Type B pancreatic cell (in vitro differentiated cells): ENCODE results near the gene MYL4. TPM values are rescaled to one million over a fixed set of nuclear protein-coding genes. Genes with fewer than 3 reads are reported as not detected.
"Not testable (repeated sequence)": the region's sequence is repeated elsewhere in the genome, so short reads cannot be mapped to it uniquely, and the experiment has no call there.

ENCODE experiments used
- DNase-seq: peaks from one replicate; pipeline ENCODE4 v3.0.0; 2021; ENCODE audit warnings: mixed read lengths; ENCODE audit not compliant: unreplicated experiment; ENCODE audit errors: extremely low spot score
- H3K27ac Mint-ChIP-seq: 2 replicates; pipeline ENCODE4 v1.8.0; 2021; ENCODE audit warnings: mild to moderate bottlenecking, mixed read lengths
- H3K27me3 Mint-ChIP-seq: 2 replicates; pipeline ENCODE4 v1.8.0; 2021; ENCODE audit warnings: mixed read lengths
- H3K36me3 Mint-ChIP-seq: 2 replicates; pipeline ENCODE4 v1.8.0; 2021; ENCODE audit warnings: mixed read lengths
- H3K4me1 Mint-ChIP-seq: one replicate; pipeline ENCODE4 v1.8.0; 2021; ENCODE audit warnings: mixed read lengths; ENCODE audit not compliant: unreplicated experiment
- H3K4me3 Mint-ChIP-seq: 2 replicates; pipeline ENCODE4 v1.8.0; 2021; ENCODE audit warnings: mild to moderate bottlenecking, mixed read lengths
- H3K9me3 Mint-ChIP-seq: 2 replicates; pipeline ENCODE4 v1.8.0; 2021; ENCODE audit warnings: mixed read lengths
- CTCF ChIP-seq: fragments of 200-600 bp; sonication (generic); conservative IDR thresholded peaks from 2 replicates; pipeline ENCODE4 v1.5.0; 2021; ENCODE audit warnings: antibody characterized with exemption, mild to moderate bottlenecking
- long read RNA-seq: library from polyadenylated mRNA; unstranded; transcript quantifications from one replicate; pipeline ENCODE4 v2.0.0, GENCODE V29; 2020
- total RNA-seq: library from RNA; stranded (reverse); gene quantifications from 2 replicates; pipeline ENCODE4 v1.2.1, GENCODE V29; 2021; ENCODE audit warnings: low replicate concordance

MYL4 gene
- 2.4 and 5.1 TPM in 2 replicates for total RNA-seq
- long read RNA-seq, partial matches to known transcripts = 2 of 2 reads
- long read RNA-seq, other reads (novel, unspliced or antisense) = 0 of 2 reads

- no peak for DNase-seq
- no peak for TF ChIP-seq CTCF
- peak within 1 kb of the TSS; percentile 69 for H3K27ac Mint-ChIP-seq
These were observed at the start of gene MYL4 for GRCh38 chr17:47208744-47209488. MYL4 (plus strand) TSS chr17:47209348; CDS start chr17:47209423, 75 bp downstream.

GRCh38 chr17:47162013-47162622 is 47.0 kb upstream of the MYL4 start:
- no peak for TF ChIP-seq CTCF
- Mint-ChIP-seq H3K27ac (no peak overlapping the region), H3K27me3 (no peaks in the 10 kb centered on the region), H3K4me3 (no peak overlapping the region), H3K9me3 (no peaks in the 10 kb centered on the region), H3K4me1 (no peaks in the 10 kb centered on the region), H3K36me3 (peaks cover 16% of the 10 kb centered on the region)
- no peak for DNase-seq

More at GRCh38 chr17:47208744-47209488, at the start of gene MYL4:
- Mint-ChIP-seq H3K36me3 (no peaks in the 10 kb centered on the region), H3K4me3 (no peak within 1 kb of the TSS), H3K4me1 (peaks cover 31% of the 10 kb centered on the region), H3K27me3 (no peaks in the 10 kb centered on the region), H3K9me3 (no peaks in the 10 kb centered on the region)

- Mint-ChIP-seq H3K4me3 (no peak overlapping the region), H3K27me3 (no peaks in the 10 kb centered on the region), H3K36me3 (peaks cover 26% of the 10 kb centered on the region), H3K27ac (no peak overlapping the region), H3K9me3 (no peaks in the 10 kb centered on the region), H3K4me1 (no peaks in the 10 kb centered on the region)
- TF ChIP-seq CTCF = no peak
- DNase-seq = no peak
These were observed 44.9 kb upstream of the MYL4 start for GRCh38 chr17:47164263-47164662.

- no peak overlapping the region for H3K4me3 Mint-ChIP-seq
- TF ChIP-seq CTCF = no peak
- H3K27me3 Mint-ChIP-seq = no peaks in the 10 kb centered on the region
- no peaks in the 10 kb centered on the region for H3K9me3 Mint-ChIP-seq
- no peaks in the 10 kb centered on the region for H3K4me1 Mint-ChIP-seq
- no peak for DNase-seq
- H3K36me3 Mint-ChIP-seq = peaks cover 31% of the 10 kb centered on the region
- H3K27ac Mint-ChIP-seq = no peak overlapping the region
These were observed 44.0 kb upstream of the MYL4 start for GRCh38 chr17:47165137-47165536.

GRCh38 chr17:47166854-47167253 is 42.3 kb upstream of the MYL4 start:
- H3K27ac Mint-ChIP-seq, DNase-seq: not testable (repeated sequence)

GRCh38 chr17:47168896-47169295 is 40.3 kb upstream of the MYL4 start:
- not testable (repeated sequence) for DNase-seq, H3K4me1 Mint-ChIP-seq, H3K27ac Mint-ChIP-seq, H3K4me3 Mint-ChIP-seq, H3K9me3 Mint-ChIP-seq, H3K27me3 Mint-ChIP-seq
- H3K36me3 Mint-ChIP-seq = peaks cover 32% of the 10 kb centered on the region

More at GRCh38 chr17:47166854-47167253, 42.3 kb upstream of the MYL4 start:
- peaks cover 34% of the 10 kb centered on the region for H3K36me3 Mint-ChIP-seq
- not testable (repeated sequence) for H3K4me3 Mint-ChIP-seq, H3K27me3 Mint-ChIP-seq, H3K9me3 Mint-ChIP-seq, H3K4me1 Mint-ChIP-seq
